ENCODE data around the gene TCF7L2.

The TCF7L2 gene

DNA sequence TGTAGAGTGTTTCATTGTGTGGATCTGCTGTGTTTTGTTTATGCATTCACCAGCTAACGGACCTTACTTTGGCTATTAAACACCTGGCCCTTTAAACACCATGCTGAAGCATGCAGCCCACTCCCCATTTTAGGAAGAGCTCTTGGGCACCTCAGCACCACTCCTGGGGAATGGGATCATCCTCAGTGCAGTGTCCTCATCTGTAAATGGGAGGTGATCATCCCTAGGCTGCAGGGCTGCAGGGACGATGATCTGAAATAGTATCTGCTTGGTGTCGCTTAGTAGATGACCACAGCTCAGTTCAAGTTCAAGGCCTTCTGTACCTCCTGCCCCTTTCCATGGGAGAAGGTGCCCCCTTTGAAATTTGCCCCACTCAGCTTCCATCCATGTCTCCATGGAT lies 229.9 kb downstream of the TCF7L2 start:
- DNase-seq (ENCODE audit: low read depth) = no peak

DNA sequence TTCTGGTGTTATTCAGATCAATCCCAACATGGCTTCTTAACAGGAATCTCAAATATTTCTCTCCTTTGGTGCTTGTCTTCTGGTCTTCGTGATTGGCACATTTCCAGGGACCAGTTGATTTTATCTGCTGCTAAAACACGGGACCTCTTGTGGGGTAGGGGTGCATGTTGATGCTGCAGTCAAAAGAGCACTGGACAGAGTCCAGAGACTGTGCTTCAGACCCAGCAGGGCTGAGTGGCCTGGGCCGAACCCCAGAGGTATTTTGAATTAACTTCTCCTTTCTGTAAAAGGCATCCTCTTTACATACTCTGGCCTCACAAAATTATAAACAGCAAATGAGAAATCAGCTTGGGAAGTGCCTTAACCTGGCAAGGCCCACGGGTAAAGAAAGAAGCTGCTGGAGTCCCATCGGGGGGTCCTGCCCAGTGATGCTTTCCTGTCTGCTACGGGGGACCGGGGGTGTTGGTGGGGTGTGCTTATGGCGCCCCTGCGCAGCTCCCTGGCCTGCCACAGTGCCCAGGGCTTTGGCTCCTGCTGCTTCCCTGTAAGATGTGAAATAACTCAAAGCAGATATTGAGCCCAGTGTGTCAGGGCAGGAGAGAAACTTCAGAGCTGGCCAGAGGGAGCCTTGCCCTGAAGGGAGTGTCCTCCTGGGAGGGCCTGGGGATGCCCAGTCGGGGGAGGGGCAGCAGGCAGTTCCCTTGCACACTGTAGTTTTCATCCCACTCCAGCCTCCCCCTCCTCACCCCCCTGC lies 230.5 kb downstream of the TCF7L2 start:
- peak; percentile 5 for DNase-seq (ENCODE audit: low read depth)

DNA sequence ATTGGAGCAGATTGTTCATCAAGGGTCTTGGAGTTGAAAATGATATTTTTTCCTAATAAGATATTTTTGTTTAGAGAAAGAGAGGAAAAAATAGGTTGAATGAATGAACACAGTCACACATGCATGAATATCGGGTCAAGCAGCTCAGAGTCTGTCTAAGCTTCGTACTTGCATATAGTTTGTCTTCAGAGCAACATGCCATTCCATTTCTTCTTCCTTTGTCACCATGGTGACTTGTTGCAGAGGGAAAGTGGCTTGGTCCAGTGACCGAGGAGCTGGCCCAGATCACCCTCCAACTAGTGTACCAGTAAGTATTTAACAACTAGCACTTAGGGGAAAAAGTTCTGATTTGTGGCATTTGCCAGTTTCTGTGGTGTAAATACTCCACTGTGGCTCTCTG lies 232.1 kb downstream of the TCF7L2 start:
- no peak for DNase-seq (ENCODE audit: low read depth)

DNA sequence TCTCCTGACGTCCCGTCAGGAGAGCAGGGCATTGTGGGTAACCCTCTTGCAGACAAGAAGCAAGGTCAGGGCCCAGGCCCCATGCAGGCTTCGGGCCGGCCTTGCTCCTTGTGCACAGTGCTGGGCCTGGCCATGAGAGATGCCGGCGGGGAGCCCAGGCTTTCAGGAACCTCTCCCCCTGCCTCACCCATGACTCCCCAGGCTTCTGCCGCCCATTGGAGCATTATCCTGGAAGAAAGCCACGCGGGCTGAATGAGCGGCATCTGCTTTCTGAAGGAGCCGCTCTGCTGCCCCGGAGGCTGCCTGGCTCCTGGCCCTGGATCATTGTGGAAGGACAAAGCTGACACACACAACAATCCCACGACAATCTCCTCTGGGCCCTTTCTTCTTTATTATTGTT lies 233.5 kb downstream of the TCF7L2 start:
- DNase-seq (ENCODE audit: low read depth) = no peak

DNA sequence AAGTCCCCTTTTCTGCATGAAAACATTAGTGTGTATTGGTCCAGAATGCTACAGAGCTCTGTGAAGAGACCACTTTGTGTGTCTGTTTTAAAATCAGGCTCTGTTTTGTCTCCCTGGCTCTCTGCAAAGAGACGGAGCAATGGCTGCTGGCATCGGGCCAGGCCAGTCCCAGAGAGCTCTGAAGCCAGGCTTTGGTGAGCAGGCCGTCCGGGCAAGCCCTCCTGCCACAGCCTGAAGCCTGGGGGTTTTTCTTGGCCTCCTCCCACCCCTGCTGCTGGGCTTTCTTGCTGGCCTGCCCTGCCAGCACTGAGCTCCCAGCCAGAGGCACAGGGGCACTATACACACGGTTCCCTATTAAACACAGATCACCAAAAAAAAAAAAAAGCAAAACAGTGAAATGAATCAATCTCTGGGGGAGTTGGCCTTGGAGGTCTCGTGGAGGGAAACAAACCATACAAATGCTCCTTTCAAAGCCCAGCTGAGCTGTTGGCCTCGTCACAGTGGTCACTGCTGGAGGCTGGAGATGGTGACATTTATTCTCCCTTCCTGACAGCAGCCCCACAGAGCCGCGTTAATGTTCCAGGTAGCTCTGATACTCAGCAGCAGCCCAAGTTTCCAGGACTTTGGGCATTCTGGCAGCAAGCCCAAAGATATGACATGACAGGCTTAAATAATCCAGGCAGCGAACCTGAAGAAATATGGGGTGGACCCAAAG lies 237.2 kb downstream of the TCF7L2 start:
- DNase-seq (ENCODE audit: low read depth) = peak; percentile 25

DNA sequence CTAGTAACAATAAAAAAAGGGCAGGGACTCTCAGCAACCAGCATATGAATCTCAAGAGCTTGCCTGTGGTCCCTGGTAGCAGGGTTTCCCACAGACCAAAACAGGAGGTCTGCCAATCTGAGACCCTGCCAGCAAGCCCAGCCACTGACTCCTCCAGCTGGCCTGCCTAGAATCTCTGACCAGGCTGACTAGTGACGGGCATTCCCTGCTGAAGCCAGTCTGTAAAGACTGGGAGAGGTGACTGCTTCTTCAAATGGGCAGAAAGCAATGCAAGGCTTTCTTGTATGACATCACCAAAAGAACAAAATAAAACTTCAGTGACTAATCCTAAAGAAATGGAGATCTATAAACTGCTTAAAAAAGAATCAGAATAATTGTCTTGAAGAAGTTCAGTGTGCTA lies 249.4 kb downstream of the TCF7L2 start:
- DNase-seq (ENCODE audit: low read depth) = peak; percentile 7

DNA sequence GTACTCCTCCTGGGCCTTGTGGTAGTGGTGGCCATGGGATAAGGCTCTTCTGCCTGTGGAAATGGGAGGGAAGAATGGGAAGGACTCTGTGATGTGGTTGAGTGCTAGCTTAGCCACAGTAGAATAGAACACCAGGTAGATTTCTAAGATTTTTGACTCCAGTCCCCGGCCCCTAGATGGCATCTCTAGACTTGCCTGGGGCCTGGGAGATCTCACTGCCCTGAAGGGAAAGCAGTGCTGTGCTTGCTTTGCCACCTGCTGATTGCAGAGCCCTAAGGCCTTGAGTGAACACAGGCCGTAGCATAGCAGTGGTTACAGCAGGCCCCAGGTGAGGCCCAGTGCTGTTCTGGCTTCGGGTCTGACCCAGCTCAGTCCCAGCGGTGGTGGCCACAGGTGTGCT lies 252.0 kb downstream of the TCF7L2 start:
- DNase-seq (ENCODE audit: low read depth) = no peak

DNA sequence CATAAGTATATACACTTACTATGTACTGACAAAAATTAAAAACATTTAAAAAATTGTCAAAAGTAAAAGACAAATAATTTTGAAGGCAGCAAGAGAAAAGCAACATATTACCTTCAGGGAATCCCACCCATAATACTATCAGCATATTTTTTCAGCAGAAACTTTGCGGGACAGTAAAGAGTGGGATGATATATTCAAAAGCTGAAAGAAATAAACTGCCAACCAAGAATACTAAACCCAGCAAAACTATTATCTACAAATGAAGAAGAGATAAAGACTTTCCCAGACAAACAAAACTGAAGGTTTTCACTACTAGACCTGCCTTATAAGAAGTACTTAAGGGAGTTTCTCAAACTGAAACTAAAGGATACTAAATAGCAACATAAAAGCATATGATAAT lies 257.9 kb downstream of the TCF7L2 start:
- DNase-seq (ENCODE audit: low read depth) = no peak

DNA sequence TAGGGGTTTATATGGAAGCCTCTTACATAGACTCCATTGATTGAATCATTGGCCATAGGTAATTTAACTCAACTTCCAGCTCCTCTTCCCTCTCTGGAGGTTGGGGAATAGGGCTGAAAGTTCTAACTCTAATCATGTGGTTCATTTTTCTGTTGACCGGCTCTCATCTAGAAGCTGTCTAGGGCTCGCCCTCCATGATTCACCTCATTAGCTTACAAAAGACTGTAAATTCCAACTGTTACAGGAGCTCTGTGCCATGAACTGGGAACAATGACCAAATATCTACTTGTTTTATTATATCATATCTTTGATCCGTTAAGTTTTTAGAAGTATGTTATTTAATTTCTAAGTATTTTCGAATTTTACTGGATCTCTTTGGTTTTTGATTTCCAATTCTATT lies 263.0 kb downstream of the TCF7L2 start:
- no peak for DNase-seq (ENCODE audit: low read depth)

DNA sequence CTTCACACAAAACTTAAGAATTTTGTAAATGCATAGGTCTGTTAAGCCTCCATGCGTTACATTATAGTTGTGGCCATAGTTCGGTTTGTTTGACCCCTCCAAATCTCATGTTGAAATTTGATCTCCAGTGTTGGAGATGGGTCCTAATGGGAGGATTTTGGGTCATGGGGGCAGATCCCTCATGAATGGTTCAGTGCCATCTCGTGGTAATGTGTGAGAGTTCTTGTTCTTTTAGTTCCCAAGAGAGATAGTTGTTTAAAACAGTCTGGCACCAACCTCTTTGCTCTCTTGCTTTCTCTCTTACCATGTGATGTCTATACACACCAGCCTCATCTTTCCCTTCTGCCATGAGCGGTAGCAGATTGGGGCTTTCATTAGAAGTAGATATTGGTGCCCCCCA lies 264.3 kb downstream of the TCF7L2 start:
- DNase-seq (ENCODE audit: low read depth) = no peak

DNA sequence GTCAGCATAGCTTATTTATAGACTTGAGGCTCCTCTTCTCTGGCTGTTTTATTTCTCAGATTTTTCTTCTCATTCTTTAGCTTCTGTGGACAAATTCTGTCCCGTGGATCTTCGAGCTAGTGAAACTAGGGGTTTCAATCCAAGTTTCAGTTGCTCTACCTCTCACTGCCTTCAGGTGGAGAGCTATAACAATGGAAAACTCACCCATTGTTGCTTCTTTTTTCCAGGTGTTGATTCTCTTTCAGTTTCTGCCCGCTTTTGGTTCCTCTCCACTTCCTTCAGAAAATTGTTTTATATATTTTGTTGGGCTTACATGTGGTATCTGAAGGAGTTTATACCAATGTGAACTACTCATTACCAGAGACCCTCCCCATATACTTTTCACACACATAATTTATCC lies 266.1 kb downstream of the TCF7L2 start:
- DNase-seq (ENCODE audit: low read depth) = no peak
